Keratinocyte (primary cell): Measurements from ENCODE around the gene BUD31. TPM values are rescaled to one million over a fixed set of nuclear protein-coding genes. Genes with fewer than 3 reads are reported as not detected.
A peak's percentile ranks its signal among the peaks of the same experiment; 100 is the strongest.

Experiments used
- DNase-seq: peaks from one replicate; pipeline ENCODE4 v3.0.0-alpha.2; 2011; ENCODE audit warnings: low read depth, missing footprints, low spot score
- FAIRE-seq: peaks from 2 replicates; lab custom pipeline; 2011; peaks lifted over from hg19 to GRCh38; lab: Jason Lieb, UNC
- H2AFZ ChIP-seq: 2 replicates; pipeline ENCODE4 v1.6.0; 2012; ENCODE audit warnings: low read length, control low read depth, inconsistent platforms; ENCODE audit not compliant: control insufficient read depth
- H3K27ac ChIP-seq: 2 replicates; pipeline ENCODE4 v1.5.1; 2011; ENCODE audit warnings: low read length; ENCODE audit not compliant: control insufficient read depth, insufficient read depth
- H3K27me3 ChIP-seq: 3 replicates; pipeline ENCODE4 v1.6.0; 2011; ENCODE audit warnings: low read length; ENCODE audit not compliant: control insufficient read depth, insufficient read depth; ENCODE audit errors: extremely low read depth
- H3K36me3 ChIP-seq, 2 experiments: 2 replicates in 1 of 2; 3 replicates in 1 of 2; pipeline ENCODE4 v1.5.1; 2011; ENCODE audit warnings: low read length in 2 of 2, mild to moderate bottlenecking in 1 of 2; ENCODE audit not compliant: control insufficient read depth in 2 of 2, insufficient read depth in 2 of 2; ENCODE audit errors: extremely low read depth in 1 of 2
- H3K4me1 ChIP-seq: 3 replicates; pipeline ENCODE4 v1.5.1; 2011; ENCODE audit warnings: low read length; ENCODE audit not compliant: control insufficient read depth, insufficient read depth; ENCODE audit errors: extremely low read depth
- H3K4me2 ChIP-seq: 3 replicates; pipeline ENCODE4 v1.6.0; 2011; ENCODE audit warnings: low read depth, low read length; ENCODE audit not compliant: control insufficient read depth, insufficient read depth; ENCODE audit errors: extremely low read depth
- H3K4me3 ChIP-seq, 3 experiments: fragments of 200-600 bp in 1 of 3; sonication (generic) in 1 of 3; 2 replicates in 2 of 3; 3 replicates in 1 of 3; pipeline ENCODE4 v1.5.1; 2011 to 2016; ENCODE audit warnings: low read length in 3 of 3, mild to moderate bottlenecking in 3 of 3, control low read depth in 2 of 3, inconsistent platforms in 1 of 3, low read depth in 1 of 3, mixed read lengths in 1 of 3, mixed run types in 1 of 3, moderate library complexity in 1 of 3; ENCODE audit not compliant: control insufficient read depth in 2 of 3, insufficient read depth in 2 of 3; ENCODE audit errors: extremely low read depth in 1 of 3
- H3K79me2 ChIP-seq: 2 replicates; pipeline ENCODE4 v1.6.0; 2012; ENCODE audit warnings: low read length; ENCODE audit not compliant: control insufficient read depth, insufficient read depth
- H3K9ac ChIP-seq: 3 replicates; pipeline ENCODE4 v1.6.0; 2011; ENCODE audit warnings: low read length; ENCODE audit not compliant: control insufficient read depth, insufficient read depth; ENCODE audit errors: extremely low read depth
- H3K9me1 ChIP-seq: 3 replicates; pipeline ENCODE4 v1.6.0; 2011; ENCODE audit warnings: low read length; ENCODE audit not compliant: control insufficient read depth, insufficient read depth; ENCODE audit errors: extremely low read depth
- H3K9me3 ChIP-seq: 2 replicates; pipeline ENCODE4 v1.5.1; 2012; ENCODE audit warnings: low read depth, low read length; ENCODE audit not compliant: control insufficient read depth
- H4K20me1 ChIP-seq: 3 replicates; pipeline ENCODE4 v1.6.0; 2011; ENCODE audit warnings: low read length; ENCODE audit not compliant: control insufficient read depth, insufficient read depth; ENCODE audit errors: extremely low read depth
- EZH2 ChIP-seq: IDR thresholded peaks from one replicate; pipeline ENCODE4 v1.6.1; 2012; ENCODE audit warnings: inconsistent platforms, mild to moderate bottlenecking, low read length, moderate library complexity
- dilution Hi-C: fragments of 300-500 bp; cut with MboI; formaldehyde crosslinking; loops from one replicate; pipeline ENCODE4 v1.7.0; 2020; ENCODE audit warnings: low sequenced_read_pairs; ENCODE audit not compliant: extremely low pct_ligation_motif_present
- polyA plus RNA-seq, 5 experiments: library from polyadenylated mRNA; depleted of rRNA in 3 of 5; stranded (reverse) in 3 of 5; stranded (forward) in 1 of 5; unstranded in 1 of 5; fragments of >200 nt; gene quantifications; 1 replicate in 1 of 5; 2 replicates in 3 of 5; 3 replicates in 1 of 5; pipeline versions ENCODE4 v1.2.1 to v1.2.3, GENCODE V29; 2011 to 2012; ENCODE audit warnings: missing spikeins in 2 of 5, low read depth in 1 of 5, low replicate concordance in 1 of 5
- TF ChIP-seq, protein P1 (sequence below), 3 experiments: IDR thresholded peaks in 1 of 3; conservative IDR thresholded peaks in 1 of 3; optimal IDR thresholded peaks in 1 of 3; 2 replicates in 2 of 3; 3 replicates in 1 of 3; pipeline versions ENCODE3 to v1.5.1; 2011; ENCODE audit warnings: low read length in 3 of 3, mild to moderate bottlenecking in 3 of 3, moderate library complexity in 2 of 3, control low read depth in 1 of 3, inconsistent platforms in 1 of 3; ENCODE audit not compliant: insufficient read depth in 2 of 3; ENCODE audit errors: extremely low read depth in 1 of 3

BUD31 gene
- polyA plus RNA-seq, 1 donor (not counting 4 experiments of a cell fraction or from before 2014, with no cell fraction given) = 73.3 TPM

DNA sequence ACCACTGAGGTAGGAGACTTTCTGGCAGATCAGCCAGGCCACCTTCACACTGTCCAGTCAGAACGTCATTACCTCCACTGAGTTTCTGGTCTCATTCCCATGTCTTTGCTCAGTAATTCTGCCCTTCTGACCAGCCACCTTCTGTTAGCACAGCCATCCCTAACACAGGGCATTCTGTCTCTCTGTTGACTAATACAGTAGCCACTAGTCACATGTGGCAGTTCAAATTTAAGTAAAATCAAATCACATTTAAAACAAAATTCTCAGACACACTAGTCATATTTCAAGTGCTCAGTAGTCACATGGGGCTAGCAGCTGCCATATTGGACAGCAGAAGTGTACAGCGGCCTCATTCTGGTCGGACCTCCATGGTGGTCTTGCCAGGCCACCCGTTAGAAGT is 37.3 kb downstream of the BUD31 start:
- Histone ChIP-seq H3K4me1 (no peaks in the 10 kb centered on the region), H3K27me3 (no peaks in the 10 kb centered on the region), H3K4me2 (no peak overlapping the region), H3K36me3 (peaks cover 39 to 44% of the 10 kb centered on the region in 2 experiments), H3K4me3 (no peak overlapping the region), H3K27ac (no peak overlapping the region), H2AFZ (no peak overlapping the region), H3K79me2 (peaks cover 3% of the 10 kb centered on the region), H3K9me1 (no peaks in the 10 kb centered on the region), H3K9me3 (no peaks in the 10 kb centered on the region), H4K20me1 (no peaks in the 10 kb centered on the region), H3K9ac (no peak overlapping the region)
- dilution Hi-C loops = no loop called here
- no peak for FAIRE-seq
- no peak for DNase-seq
- TF ChIP-seq, protein P1, sequence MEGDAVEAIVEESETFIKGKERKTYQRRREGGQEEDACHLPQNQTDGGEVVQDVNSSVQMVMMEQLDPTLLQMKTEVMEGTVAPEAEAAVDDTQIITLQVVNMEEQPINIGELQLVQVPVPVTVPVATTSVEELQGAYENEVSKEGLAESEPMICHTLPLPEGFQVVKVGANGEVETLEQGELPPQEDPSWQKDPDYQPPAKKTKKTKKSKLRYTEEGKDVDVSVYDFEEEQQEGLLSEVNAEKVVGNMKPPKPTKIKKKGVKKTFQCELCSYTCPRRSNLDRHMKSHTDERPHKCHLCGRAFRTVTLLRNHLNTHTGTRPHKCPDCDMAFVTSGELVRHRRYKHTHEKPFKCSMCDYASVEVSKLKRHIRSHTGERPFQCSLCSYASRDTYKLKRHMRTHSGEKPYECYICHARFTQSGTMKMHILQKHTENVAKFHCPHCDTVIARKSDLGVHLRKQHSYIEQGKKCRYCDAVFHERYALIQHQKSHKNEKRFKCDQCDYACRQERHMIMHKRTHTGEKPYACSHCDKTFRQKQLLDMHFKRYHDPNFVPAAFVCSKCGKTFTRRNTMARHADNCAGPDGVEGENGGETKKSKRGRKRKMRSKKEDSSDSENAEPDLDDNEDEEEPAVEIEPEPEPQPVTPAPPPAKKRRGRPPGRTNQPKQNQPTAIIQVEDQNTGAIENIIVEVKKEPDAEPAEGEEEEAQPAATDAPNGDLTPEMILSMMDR (optimal IDR thresholded peaks at IDR 0.05 in 1 of 3, IDR thresholded peaks at IDR 0.05 in 1 of 3, conservative IDR thresholded peaks at IDR 0.05 in 1 of 3; ENCODE audit: extremely low read depth in 1 of 3, insufficient read depth in 2 of 3, low read length in 3 of 3) = no peak
- TF ChIP-seq EZH2 = no peak

DNA sequence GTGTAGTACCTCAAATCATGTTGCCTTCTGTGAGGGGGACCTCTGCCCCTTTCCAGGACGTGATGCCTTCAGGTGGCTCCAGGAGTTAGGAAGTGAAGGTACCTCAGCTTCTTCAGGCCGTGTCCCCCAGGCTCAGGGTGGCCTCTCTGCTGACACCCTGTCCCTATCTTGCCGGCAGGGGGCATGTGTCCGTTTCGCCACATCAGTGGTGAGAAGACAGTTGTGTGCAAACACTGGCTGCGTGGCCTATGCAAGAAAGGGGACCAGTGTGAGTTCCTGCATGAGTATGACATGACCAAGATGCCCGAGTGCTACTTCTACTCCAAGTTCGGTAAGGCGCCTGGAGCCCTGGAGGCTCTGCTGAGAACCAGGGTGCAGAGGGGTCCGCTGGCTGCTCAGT is 39.2 kb downstream of the BUD31 start:
- FAIRE-seq (no peak), DNase-seq (no peak)
- Histone ChIP-seq H3K9me1 (no peaks in the 10 kb centered on the region), H2AFZ (no peak overlapping the region), H3K4me2 (no peak overlapping the region), H3K9me3 (no peaks in the 10 kb centered on the region), H3K4me3 (no peak overlapping the region), H3K36me3 (peaks cover 48 to 51% of the 10 kb centered on the region in 2 experiments), H3K9ac (no peak overlapping the region), H3K27me3 (no peaks in the 10 kb centered on the region), H3K4me1 (no peaks in the 10 kb centered on the region), H3K79me2 (no peaks in the 10 kb centered on the region), H3K27ac (no peak overlapping the region), H4K20me1 (no peaks in the 10 kb centered on the region)
- TF ChIP-seq, protein P1 (optimal IDR thresholded peaks at IDR 0.05 in 1 of 3, IDR thresholded peaks at IDR 0.05 in 1 of 3, conservative IDR thresholded peaks at IDR 0.05 in 1 of 3; ENCODE audit: extremely low read depth in 1 of 3, insufficient read depth in 2 of 3, low read length in 3 of 3) = peak in 2 of 3 experiments; percentile 9 to 39
- no peak for TF ChIP-seq EZH2
- dilution Hi-C loops = no loop called here
